ENCODE measurements around the gene ITGA11.

- TF ChIP-seq CTCF (conservative IDR thresholded peaks at IDR 0.05 in 1 of 2, IDR thresholded peaks at IDR 0.05 in 1 of 2; ENCODE audit: low read depth in 1 of 2, low read length in 2 of 2) (no peak), EZH2 (IDR thresholded peaks at IDR 0.05; ENCODE audit: low read length, missing control alignments) (no peak)
These were observed 60.8 kb downstream of the ITGA11 start for GRCh38 chr15:68371160-68371559.

Measured in fibroblast of lung (primary cell).